Hepatic stellate cell (primary cell): ENCODE measurements around the gene DHX36.

Experiments used
- DNase-seq: peaks from one replicate; pipeline ENCODE4 v3.0.0; 2011; ENCODE audit warnings: low spot score

Gene DHX36

GRCh38 chr3:154223519-154223918 is 100.8 kb downstream of the DHX36 start:
- no peak for DNase-seq
